Gastrocnemius medialis (tissue), 4 donors: ENCODE measurements around the gene PTPRN2. TPM values are rescaled to one million over a fixed set of nuclear protein-coding genes. Genes with fewer than 3 reads are reported as not detected.

ENCODE experiments used
- ATAC-seq, 2 donors: fragments of 150-250 bp; one replicate each; pipeline ENCODE4 v1.9.1; 2016
- DNase-seq, 2 donors: peaks; one replicate each; pipeline ENCODE4 v3.0.0-alpha.2; 2019
- H3K27ac ChIP-seq, 4 donors: fragments of 200-600 bp; sonication (generic); 1 replicate in 1 of 4; 2 replicates in 3 of 4; pipeline ENCODE4 v1.5.1; 2016 to 2018; ENCODE audit warnings: mild to moderate bottlenecking in 2 of 4, moderate library complexity in 1 of 4
- H3K27me3 ChIP-seq, 3 donors: fragments of 200-600 bp; sonication (generic) in 2 of 3; 1 replicate in 1 of 3; 2 replicates in 2 of 3; pipeline versions ENCODE4 v1.5.1 to v1.6.0; 2016 to 2019; ENCODE audit warnings: mild to moderate bottlenecking in 1 of 3, moderate library complexity in 1 of 3
- H3K36me3 ChIP-seq, 2 donors: fragments of 200-600 bp; sonication (generic) in 1 of 2; one replicate each; pipeline ENCODE4 v1.5.1; 2017 to 2018
- H3K4me1 ChIP-seq, 2 donors: fragments of 200-600 bp; sonication (generic) in 1 of 2; one replicate each; pipeline ENCODE4 v1.5.1; 2016 to 2017; ENCODE audit warnings: mild to moderate bottlenecking in 2 of 2
- H3K4me3 ChIP-seq, 4 donors: fragments of 200-600 bp; sonication (generic) in 3 of 4; 1 replicate in 1 of 4; 2 replicates in 3 of 4; pipeline ENCODE4 v1.5.1; 2016 to 2019; ENCODE audit warnings: mild to moderate bottlenecking in 2 of 4
- H3K9me3 ChIP-seq, 3 donors: fragments of 200-600 bp; sonication (generic) in 2 of 3; 1 replicate in 1 of 3; 2 replicates in 2 of 3; pipeline ENCODE4 v1.5.1; 2016 to 2019
- CTCF ChIP-seq, 5 experiments: fragments of 450-650 bp in 3 of 5; fragments of 200-600 bp in 2 of 5; sonication (generic) in 2 of 5; IDR thresholded peaks in 4 of 5; conservative IDR thresholded peaks in 1 of 5; 1 replicate in 4 of 5; 2 replicates in 1 of 5; pipeline ENCODE4 v1.5.1; 2016 to 2019; ENCODE audit warnings: antibody characterized with exemption in 5 of 5, mild to moderate bottlenecking in 3 of 5, moderate library complexity in 3 of 5
- POLR2A ChIP-seq, 2 donors: fragments of 450-650 bp; IDR thresholded peaks; one replicate each; pipeline ENCODE4 v1.6.1; 2017; ENCODE audit warnings: antibody characterized with exemption in 2 of 2, mild to moderate bottlenecking in 2 of 2, moderate library complexity in 2 of 2
- in situ Hi-C, 4 donors: fragments of 200-750 bp; cut with MboI; loops; one replicate each; pipeline versions ENCODE4 v1.15.0 to v1.8.0; 2017; ENCODE audit warnings: low sequenced_read_pairs in 4 of 4
- intact Hi-C: fragments of 100-400 bp; cut with DNase I; formaldehyde crosslinking; loops from one replicate; pipeline ENCODE4 v1.15.1; 2023; ENCODE audit warnings: low total_unique reads
- total RNA-seq, 4 donors: library from RNA; depleted of rRNA; stranded (reverse); fragments of >200 nt; gene quantifications; one replicate each; pipeline versions ENCODE4 v1.1.0 to v1.2.3, GENCODE V29; 2016

The PTPRN2 gene
- total RNA-seq, 4 donors from 2014 or later: 0.66 to 0.85 (median 0.81) TPM

- H3K4me3 ChIP-seq: no peak overlapping the region
- no peaks in the 10 kb centered on the region for H3K27me3 ChIP-seq
- TF ChIP-seq CTCF (IDR thresholded peaks at IDR 0.05 in 4 of 5, conservative IDR thresholded peaks at IDR 0.05 in 1 of 5) (no peak), POLR2A (IDR thresholded peaks at IDR 0.05) (no peak)
- in situ Hi-C loops (no loop called here), intact Hi-C loops (no loop called here)
- no peak overlapping the region for H3K27ac ChIP-seq
- no peaks in the 10 kb centered on the region for H3K4me1 ChIP-seq
- ATAC-seq (no peak), DNase-seq (no peak)
- H3K36me3 ChIP-seq: no peaks in the 10 kb centered on the region
- H3K9me3 ChIP-seq: no peaks in the 10 kb centered on the region
Observed at GRCh38 chr7:158281441-158281840, 306.2 kb downstream of the PTPRN2 start.

- Histone ChIP-seq H3K4me1 (no peaks in the 10 kb centered on the region), H3K27me3 (no peaks in the 10 kb centered on the region), H3K27ac (no peak overlapping the region), H3K4me3 (no peak overlapping the region), H3K36me3 (no peaks in the 10 kb centered on the region), H3K9me3 (no peaks in the 10 kb centered on the region)
- intact Hi-C loops: no loop called here
- TF ChIP-seq POLR2A (IDR thresholded peaks at IDR 0.05) (no peak), CTCF (IDR thresholded peaks at IDR 0.05 in 4 of 5, conservative IDR thresholded peaks at IDR 0.05 in 1 of 5) (no peak)
- DNase-seq: no peak
- ATAC-seq: no peak
- in situ Hi-C loops: no loop called here
Observed at GRCh38 chr7:158280448-158281144, 307.0 kb downstream of the PTPRN2 start.

GRCh38 chr7:158279539-158280447 is 307.8 kb downstream of the PTPRN2 start:
- DNase-seq: no peak
- Histone ChIP-seq H3K4me3 (no peak overlapping the region), H3K4me1 (no peaks in the 10 kb centered on the region), H3K9me3 (no peaks in the 10 kb centered on the region), H3K27me3 (no peaks in the 10 kb centered on the region), H3K27ac (no peak overlapping the region), H3K36me3 (no peaks in the 10 kb centered on the region)
- intact Hi-C loops: no loop called here
- in situ Hi-C loops: no loop called here
- no peak for ATAC-seq
- no peak for TF ChIP-seq POLR2A (IDR thresholded peaks at IDR 0.05)
- no peak for TF ChIP-seq CTCF (IDR thresholded peaks at IDR 0.05 in 4 of 5, conservative IDR thresholded peaks at IDR 0.05 in 1 of 5)

- Histone ChIP-seq H3K36me3 (no peaks in the 10 kb centered on the region), H3K4me3 (no peak overlapping the region), H3K27me3 (no peaks in the 10 kb centered on the region), H3K27ac (no peak overlapping the region), H3K9me3 (no peaks in the 10 kb centered on the region), H3K4me1 (no peaks in the 10 kb centered on the region)
- TF ChIP-seq CTCF (IDR thresholded peaks at IDR 0.05 in 4 of 5, conservative IDR thresholded peaks at IDR 0.05 in 1 of 5): no peak
- no peak for TF ChIP-seq POLR2A (IDR thresholded peaks at IDR 0.05)
- intact Hi-C loops (no loop called here), in situ Hi-C loops (no loop called here)
- ATAC-seq (no peak), DNase-seq (no peak)
Observed at GRCh38 chr7:158278745-158279320, 308.8 kb downstream of the PTPRN2 start.
